Mammary epithelial cell (primary cell): ENCODE data around the gene TMEM120B.

ENCODE experiments used
- CTCF ChIP-seq, 2 donors: IDR thresholded peaks in 1 of 2; conservative IDR thresholded peaks in 1 of 2; 2 replicates each; pipeline ENCODE4 v1.5.1; 2011 to 2012; ENCODE audit warnings: inconsistent platforms in 2 of 2, low read length in 2 of 2, mild to moderate bottlenecking in 2 of 2, control low read depth in 1 of 2, low read depth in 1 of 2; ENCODE audit not compliant: insufficient read depth in 1 of 2; ENCODE audit errors: extremely low read depth in 1 of 2
- EZH2 ChIP-seq: IDR thresholded peaks from 2 replicates; pipeline ENCODE4 v1.6.1; 2012; ENCODE audit warnings: low read length, inconsistent platforms, borderline replicate concordance

GRCh38 chr12:121813951-121814350 lies 101.4 kb downstream of the TMEM120B start:
- TF ChIP-seq CTCF (conservative IDR thresholded peaks at IDR 0.05 in 1 of 2, IDR thresholded peaks at IDR 0.05 in 1 of 2; ENCODE audit: extremely low read depth in 1 of 2, insufficient read depth in 1 of 2, low read depth in 1 of 2, low read length in 2 of 2): no peak
- TF ChIP-seq EZH2: no peak
